IPS-18c (cell line): ENCODE data around the gene CEP152.

Experiments used
- H3K4me3 ChIP-seq: 2 replicates; pipeline ENCODE4 v1.7.0; 2013; ENCODE audit warnings: low read depth, mild to moderate bottlenecking, low read length, moderate library complexity; ENCODE audit not compliant: insufficient read depth
- H3K9me3 ChIP-seq: one replicate; pipeline ENCODE4 v1.6.1; 2013; ENCODE audit warnings: mild to moderate bottlenecking, low read length, moderate library complexity; ENCODE audit not compliant: control insufficient read depth, insufficient read depth

The CEP152 gene

DNA sequence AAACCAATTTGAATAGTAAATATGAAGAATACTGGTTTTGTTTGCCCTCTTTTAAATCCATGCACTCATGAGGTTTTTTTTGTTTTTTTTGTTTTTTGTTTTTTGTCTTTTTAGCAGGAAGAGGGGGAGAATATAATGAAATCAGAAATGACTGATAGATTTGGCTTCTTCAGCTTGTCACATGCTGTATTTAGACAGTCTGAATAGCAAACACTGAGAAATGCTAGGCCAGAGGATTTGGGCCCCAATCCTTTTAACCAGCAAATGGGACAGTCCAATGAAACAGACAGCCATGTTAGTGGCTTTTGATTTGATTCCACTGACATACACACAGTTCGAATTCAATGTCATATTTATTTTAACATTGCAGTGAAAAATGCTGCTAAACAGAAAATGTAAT is 14.2 kb upstream of the CEP152 start:
- H3K4me3 ChIP-seq, result no peak overlapping the region
- H3K9me3 ChIP-seq, result no peaks in the 10 kb centered on the region

DNA sequence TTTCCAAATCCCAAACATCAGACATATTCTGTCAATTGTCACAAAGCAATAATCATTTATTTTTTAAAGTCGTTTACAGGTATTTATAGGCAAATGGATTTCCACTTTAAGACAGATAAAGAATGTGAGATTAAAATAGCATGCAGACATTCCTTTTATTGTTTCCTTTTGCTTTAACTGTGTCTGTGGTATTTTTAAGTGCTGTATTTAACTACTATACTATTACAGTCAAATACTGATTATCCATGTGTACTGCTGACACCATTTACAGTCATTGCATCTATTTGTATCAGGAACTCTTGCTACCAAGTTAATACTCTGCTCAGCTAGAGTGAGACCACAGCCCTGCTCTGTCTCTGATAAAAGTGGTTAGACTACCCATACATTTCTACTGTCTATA is 12.8 kb upstream of the CEP152 start:
- H3K9me3 ChIP-seq, result no peaks in the 10 kb centered on the region
- H3K4me3 ChIP-seq, result no peak overlapping the region

DNA sequence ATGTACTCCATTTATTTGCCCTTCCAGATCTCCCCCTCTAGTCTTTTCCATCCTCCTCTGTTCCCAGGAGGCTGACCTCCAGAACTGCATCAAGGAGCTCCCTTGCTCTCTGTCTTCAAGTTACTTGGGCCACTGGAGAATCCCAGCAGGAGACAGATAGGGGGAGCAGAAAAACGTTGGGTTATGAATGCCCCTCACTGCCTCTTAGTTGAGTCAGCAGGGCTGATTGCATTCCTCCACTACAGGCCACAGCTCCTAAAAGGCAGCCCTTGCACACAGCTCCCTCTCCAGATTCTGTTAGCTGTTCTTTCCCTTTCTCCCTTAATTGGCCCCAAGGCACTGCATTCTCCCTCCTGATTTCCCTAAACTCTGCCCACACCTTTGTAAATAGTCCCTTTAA is 12.4 kb upstream of the CEP152 start:
- no peak overlapping the region for H3K4me3 ChIP-seq
- H3K9me3 ChIP-seq, result no peaks in the 10 kb centered on the region

DNA sequence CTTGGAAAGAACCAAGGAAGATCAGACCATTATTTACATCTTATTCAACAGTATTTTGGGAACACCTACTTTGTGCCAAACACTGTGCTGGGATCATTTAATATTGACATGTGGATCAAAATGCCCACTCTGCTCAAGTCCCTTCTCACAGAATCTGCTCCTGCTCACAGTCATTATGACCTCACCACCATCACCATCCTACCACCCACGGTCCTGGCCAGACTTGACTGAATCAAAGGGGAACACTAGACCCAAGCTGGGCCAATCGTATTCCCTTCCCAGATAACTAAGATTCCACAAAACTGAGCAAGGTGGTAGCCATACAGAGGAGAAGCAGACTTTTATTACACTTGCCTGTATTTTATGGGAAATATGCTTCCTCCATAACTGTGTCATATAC is 3.4 kb upstream of the CEP152 start:
- Histone ChIP-seq H3K9me3 (no peaks in the 10 kb centered on the region), H3K4me3 (no peak overlapping the region)

DNA sequence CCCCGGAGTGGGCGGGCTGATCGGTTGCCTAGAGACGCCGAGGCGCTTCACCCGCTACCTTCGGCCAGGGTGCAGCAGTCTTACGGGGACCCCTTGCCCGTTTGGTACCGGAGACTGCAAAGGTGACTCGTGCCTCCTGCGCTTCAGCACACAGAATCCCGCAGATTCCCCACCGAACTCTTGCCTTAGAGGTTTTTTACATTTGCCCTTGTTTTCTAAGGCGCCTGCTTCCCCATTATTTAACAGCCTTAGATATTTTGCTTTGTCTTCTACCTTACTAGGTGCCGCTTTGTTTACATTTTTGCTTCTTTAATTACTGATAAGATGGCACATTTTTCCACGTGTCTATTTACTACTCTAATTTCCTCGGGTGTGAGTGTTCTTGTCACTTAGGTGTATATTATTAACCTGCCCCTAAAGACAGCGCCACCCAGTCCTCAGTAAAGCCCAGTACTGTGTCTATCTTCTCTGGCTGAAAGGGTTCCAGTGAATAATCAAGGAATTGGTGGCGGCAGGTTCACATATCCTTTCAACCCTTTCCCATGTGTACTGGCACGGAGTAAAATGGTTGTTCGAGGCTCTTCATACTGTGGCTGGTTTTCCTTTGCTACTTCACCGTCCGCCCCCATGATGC is 573 bp upstream of the CEP152 start:
- Histone ChIP-seq H3K4me3 (peak overlapping the region; percentile 66), H3K9me3 (no peaks in the 10 kb centered on the region)

DNA sequence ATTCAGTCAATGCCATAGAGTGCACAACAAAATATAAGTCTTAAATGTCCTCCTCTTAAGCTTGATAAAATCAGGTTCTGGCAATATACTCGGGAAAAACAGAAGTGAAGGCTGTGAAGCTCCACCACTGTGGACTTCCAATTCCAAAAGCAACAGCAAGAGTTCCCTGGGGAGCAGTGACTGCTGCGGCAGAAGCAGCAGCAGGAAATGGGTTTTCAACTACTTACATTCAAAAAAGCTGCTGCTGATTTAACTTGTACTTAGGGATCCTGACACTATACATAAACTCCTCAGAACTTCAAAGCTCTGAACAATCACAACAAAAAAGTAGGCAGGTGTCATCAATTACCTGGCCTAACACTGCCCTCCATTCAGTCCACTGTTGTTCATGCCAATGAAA is 4.7 kb downstream of the CEP152 start:
- H3K4me3 ChIP-seq, result no peak overlapping the region
- no peaks in the 10 kb centered on the region for H3K9me3 ChIP-seq

DNA sequence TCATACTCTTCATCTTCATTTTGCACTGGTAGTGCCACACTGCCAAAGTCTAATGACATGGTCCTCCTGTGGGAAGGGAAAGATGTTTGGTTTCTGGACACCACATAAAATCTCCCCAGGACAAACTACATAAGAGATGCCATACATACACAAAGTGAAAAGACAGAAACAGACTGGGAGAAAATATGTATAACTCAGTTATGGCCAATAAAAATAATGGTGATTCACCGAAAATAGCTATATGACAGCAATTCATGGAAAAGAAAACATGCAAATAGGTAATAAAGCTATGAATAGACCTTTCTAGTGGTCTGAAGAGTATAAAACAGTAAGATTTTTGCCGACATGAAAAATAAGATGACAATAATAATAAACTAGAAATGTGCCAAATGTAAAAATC is 5.3 kb downstream of the CEP152 start:
- Histone ChIP-seq H3K4me3 (no peak overlapping the region), H3K9me3 (no peaks in the 10 kb centered on the region)

DNA sequence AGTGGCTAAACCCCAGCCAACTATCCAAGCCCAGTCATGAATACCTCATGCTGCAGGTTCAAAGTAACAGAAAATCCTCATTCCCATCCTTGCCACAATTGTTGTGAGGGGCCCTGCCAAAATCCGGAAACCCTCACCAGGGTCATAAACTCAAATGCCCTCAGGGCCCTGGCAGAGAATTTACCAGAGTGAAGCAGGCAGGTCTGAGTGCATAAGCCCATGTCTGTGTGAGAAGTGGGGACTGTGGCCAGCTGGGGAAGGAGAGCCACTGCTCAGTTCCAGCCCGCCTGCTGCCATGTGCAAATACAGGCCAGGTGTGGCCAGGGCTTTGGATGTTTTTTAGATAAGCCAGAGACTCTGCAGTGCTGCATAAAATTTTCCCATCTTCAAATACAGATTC is 7.0 kb downstream of the CEP152 start:
- Histone ChIP-seq H3K4me3 (no peak overlapping the region), H3K9me3 (no peaks in the 10 kb centered on the region)

DNA sequence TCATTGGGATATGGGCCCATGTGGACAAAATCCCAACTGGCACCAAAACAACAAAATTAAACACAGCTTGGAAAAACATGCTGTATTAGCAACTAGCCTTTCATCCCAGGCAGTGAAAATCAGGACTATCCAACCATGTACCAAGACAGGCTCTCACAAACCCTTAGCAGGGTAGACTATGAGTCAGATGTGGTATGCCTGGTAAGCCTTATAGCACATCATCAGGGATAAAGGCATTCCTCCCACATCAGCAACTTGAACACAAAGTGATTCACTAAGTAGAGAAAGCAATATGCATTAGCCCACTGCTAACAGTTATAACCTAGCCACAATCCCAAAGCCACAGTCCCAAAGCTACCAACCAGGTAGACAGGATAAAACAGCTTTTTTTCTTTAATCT is 8.0 kb downstream of the CEP152 start:
- Histone ChIP-seq H3K4me3 (no peak overlapping the region), H3K9me3 (no peaks in the 10 kb centered on the region)

DNA sequence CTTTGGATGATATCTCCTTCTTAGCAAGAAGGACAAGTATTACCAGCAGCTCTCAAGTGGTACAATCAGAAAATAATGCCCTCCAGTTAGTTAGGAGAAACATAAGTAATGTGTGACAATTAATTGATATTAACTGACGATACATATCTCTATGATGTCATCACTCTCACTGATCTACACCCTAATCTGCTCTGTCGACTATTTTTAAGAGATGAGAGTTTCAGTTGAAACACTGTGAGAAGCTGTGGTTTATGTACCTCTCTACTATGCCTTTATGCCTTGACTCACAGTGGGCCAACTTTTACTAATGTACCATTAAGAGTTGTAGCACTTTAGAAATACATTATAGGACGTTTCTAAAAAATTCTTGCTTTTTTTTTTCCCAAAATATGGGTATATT is 8.6 kb downstream of the CEP152 start:
- H3K4me3 ChIP-seq, result no peak overlapping the region
- H3K9me3 ChIP-seq, result no peaks in the 10 kb centered on the region

DNA sequence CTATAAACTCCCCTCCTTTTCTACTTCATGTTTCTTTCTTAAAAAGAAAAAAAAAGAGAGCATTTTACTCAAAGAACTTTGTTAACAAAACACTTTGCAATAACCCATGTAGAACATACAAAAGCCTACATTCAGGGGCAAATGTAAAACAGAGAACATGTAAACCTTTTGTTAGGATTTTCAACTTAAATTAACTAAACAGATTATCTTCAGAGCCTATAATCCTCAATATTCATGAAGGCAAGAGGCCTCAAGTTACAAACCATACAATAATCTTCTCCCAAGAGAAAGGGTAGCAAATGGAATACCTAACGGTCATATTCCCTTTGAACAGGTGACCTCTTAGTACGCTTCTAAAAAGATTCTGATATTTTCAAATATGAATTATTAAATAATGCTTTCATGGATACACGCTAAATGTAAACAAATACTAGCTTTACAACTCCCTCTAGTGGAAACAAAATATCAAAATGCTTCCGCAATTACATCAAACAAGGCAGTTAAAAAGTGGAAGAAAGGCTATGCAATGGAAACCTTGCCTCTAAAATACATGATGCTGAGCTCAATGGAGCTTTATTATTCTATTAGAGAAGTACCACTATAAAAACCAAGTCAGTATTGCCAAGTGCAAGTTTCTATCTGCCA is 9.9 kb downstream of the CEP152 start:
- Histone ChIP-seq H3K9me3 (no peaks in the 10 kb centered on the region), H3K4me3 (no peak overlapping the region)

DNA sequence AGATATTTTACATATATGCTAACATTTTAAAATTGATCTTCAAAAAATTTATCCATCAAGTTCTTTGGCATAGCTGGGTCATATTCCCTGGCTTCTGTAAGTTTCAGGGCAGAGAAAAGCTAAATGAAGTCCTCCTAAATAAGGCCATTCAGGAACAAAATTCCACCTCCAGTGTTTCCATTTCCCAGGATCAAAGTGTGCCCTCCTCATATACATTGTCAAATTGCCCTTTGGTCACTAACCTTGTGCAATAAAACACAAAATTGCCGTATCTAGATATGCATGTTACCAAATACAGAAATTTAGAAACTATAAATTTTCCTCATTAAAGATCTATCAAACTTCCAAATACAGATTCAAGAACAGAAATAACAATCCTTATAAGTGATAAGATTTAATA is 10.6 kb downstream of the CEP152 start:
- Histone ChIP-seq H3K4me3 (no peak overlapping the region), H3K9me3 (no peaks in the 10 kb centered on the region)

DNA sequence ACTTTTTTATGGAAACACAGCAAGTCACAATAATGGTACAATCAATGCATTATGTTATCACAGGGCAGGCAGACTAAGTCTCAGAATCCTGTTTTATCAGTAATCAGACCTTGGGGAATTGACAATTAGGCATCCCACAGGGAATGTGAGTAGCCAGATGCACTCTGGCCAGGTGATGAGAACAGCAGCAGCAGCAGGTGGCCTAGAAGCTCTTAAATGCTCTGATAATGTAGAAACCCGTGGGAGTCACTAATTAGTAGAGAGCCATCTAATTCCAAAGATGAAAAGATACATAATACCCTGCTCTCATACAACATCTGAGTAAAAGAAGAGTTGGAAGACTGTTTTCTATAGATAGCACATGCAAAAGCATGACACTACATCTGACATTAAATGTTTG is 12.6 kb downstream of the CEP152 start:
- Histone ChIP-seq H3K9me3 (no peaks in the 10 kb centered on the region), H3K4me3 (no peak overlapping the region)

DNA sequence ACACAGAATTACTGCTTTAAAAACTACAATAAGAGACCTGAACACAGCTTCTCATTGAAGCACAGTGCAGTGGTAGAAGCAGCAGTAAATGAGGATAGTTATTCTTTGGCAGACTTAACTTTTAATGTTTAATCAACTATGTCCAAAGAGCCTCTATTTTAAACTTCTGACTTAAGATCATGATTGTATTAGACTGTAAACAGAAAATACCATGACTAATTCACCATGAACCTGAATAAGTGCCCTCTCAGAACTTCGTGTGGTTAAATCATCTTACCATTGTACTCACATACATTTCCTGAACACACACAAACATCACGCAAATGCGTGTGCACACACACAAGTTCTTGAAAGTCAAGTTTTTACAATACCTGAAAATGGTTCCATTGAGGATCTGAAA is 13.9 kb downstream of the CEP152 start:
- Histone ChIP-seq H3K4me3 (no peak overlapping the region), H3K9me3 (no peaks in the 10 kb centered on the region)

DNA sequence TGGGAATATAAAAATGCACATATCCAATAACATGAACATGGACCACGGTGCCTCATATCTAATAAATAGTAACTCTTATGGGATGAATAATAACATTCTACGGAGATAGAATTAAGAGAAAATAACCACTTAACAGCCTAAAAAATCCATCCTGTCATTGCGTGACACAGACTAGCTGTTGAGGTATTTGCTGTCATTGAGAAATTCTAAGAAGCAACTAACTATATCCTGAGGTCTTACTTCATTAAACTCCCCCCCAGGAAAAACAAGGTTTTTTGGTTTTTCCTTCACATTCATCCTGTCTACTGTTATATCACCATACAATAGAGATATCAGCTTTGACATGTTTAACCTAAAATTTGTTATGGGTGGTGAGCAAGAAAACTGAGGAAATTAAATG is 14.3 kb downstream of the CEP152 start:
- no peaks in the 10 kb centered on the region for H3K9me3 ChIP-seq

DNA sequence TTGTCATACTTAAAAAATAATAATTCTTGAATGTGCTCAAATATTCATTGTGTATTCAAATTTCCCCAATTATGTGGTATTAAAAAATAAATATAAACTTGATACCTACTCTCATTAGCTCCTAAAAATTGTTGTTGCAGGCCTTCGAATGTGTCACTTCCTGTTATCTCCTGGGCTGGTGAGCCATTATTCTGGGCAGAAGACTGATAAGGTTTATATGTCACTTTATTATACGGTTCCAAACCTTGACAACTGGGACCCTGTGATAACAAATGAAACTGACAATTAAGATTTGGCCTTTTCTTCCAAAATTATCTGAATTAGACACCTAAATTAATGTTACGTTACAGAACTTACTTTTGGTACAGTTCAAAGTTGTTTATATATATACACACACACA is 15.0 kb downstream of the CEP152 start:
- Histone ChIP-seq H3K9me3 (no peaks in the 10 kb centered on the region), H3K4me3 (no peak overlapping the region)

More for the DNA sequence above, 14.3 kb downstream of the CEP152 start:
- H3K4me3 ChIP-seq, result no peak overlapping the region

DNA sequence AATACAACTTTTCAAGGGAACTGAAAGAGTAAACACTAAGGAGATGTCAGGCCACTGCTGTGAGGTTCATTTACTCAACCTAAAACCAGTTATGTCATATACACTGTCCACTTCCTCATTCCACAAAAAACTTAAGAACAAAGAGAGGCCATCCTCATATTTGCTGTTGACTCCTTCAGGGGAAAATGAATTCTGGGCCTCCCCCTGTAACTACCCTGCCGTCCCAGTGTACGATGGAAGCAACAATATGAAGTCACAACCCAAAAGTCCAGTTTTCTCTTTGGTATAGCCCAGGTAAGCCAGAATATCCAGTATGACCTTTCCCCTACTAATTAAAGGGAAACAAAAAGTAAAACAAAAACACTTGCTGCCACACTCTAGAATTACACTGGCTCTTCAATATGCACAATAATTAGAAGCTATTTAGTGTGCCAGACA is 16.2 kb downstream of the CEP152 start:
- no peak overlapping the region for H3K4me3 ChIP-seq
- no peaks in the 10 kb centered on the region for H3K9me3 ChIP-seq

DNA sequence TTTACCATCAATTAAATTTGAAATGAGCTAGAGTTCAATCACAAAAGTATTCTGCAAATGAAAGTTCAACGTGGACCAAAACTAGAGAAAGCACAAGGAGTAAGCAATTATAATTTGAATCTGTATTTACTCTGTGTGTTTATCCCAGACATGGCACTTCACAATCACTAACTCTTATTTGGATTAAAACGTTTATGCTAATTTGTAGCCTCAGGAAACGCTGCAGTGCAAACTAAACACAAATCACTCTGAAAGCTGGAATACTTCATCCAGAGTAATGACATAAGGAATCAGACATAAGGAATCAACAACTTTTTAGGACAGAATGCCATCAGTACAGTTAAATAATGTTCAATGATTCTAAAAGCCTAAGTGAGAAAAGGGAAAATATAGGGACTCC is 18.5 kb downstream of the CEP152 start:
- no peaks in the 10 kb centered on the region for H3K9me3 ChIP-seq
- no peak overlapping the region for H3K4me3 ChIP-seq
